Neuronal stem cell (in vitro differentiated cells): ENCODE results near the gene ARFIP2. TPM values are rescaled to one million over a fixed set of nuclear protein-coding genes. Genes with fewer than 3 reads are reported as not detected.

Source experiments
- DNase-seq: peaks from one replicate; pipeline ENCODE4 v3.0.0-alpha.2; 2013; ENCODE audit warnings: low spot score
- H2AFZ ChIP-seq: one replicate; pipeline ENCODE4 v1.6.1; 2013; ENCODE audit warnings: mild to moderate bottlenecking, low read length, inconsistent platforms
- H2AK5ac ChIP-seq: 2 replicates; pipeline ENCODE4 v1.6.1; 2013; ENCODE audit warnings: low read depth, mild to moderate bottlenecking, inconsistent platforms, low read length, moderate library complexity, mixed read lengths
- H2BK120ac ChIP-seq: 2 replicates; pipeline ENCODE4 v1.6.1; 2013; ENCODE audit warnings: low read depth, mild to moderate bottlenecking, inconsistent platforms, low read length, moderate library complexity, mixed read lengths
- H2BK12ac ChIP-seq: one replicate; pipeline ENCODE4 v1.6.1; 2013; ENCODE audit warnings: low read length, inconsistent platforms
- H2BK15ac ChIP-seq: 2 replicates; pipeline ENCODE4 v1.6.1; 2013; ENCODE audit warnings: mild to moderate bottlenecking, low read length, inconsistent platforms, mixed read lengths
- H2BK5ac ChIP-seq: one replicate; pipeline ENCODE4 v1.6.1; 2013; ENCODE audit warnings: inconsistent platforms, mild to moderate bottlenecking, low read length, moderate library complexity
- H3K14ac ChIP-seq: one replicate; pipeline ENCODE4 v1.6.1; 2013; ENCODE audit warnings: low read length, inconsistent platforms
- H3K18ac ChIP-seq: 2 replicates; pipeline ENCODE4 v1.6.1; 2013; ENCODE audit warnings: low read length, inconsistent platforms
- H3K23ac ChIP-seq: 2 replicates; pipeline ENCODE4 v1.6.1; 2013; ENCODE audit warnings: low read depth, mild to moderate bottlenecking, mixed read lengths, low read length, inconsistent platforms; ENCODE audit not compliant: poor library complexity
- H3K27ac ChIP-seq: replicated peaks from 3 replicates; pipeline ENCODE4 v1.5.1; 2013; ENCODE audit warnings: low read length, inconsistent platforms
- H3K27me3 ChIP-seq, 3 experiments: 2 replicates each; pipeline ENCODE4 v1.6.1; 2013; ENCODE audit warnings: low read length in 3 of 3, mild to moderate bottlenecking in 2 of 3, inconsistent platforms in 1 of 3, low read depth in 1 of 3, mixed read lengths in 1 of 3, moderate library complexity in 1 of 3; ENCODE audit not compliant: control insufficient read depth in 3 of 3, insufficient read depth in 3 of 3
- H3K36me3 ChIP-seq, 2 donors: replicated peaks in 1 of 2; 2 replicates each; pipeline ENCODE4 v1.6.1; 2013; ENCODE audit warnings: low read length in 2 of 2; ENCODE audit not compliant: control insufficient read depth in 2 of 2, insufficient read depth in 2 of 2
- H3K4ac ChIP-seq: 2 replicates; pipeline ENCODE4 v1.6.1; 2013; ENCODE audit warnings: inconsistent platforms, mild to moderate bottlenecking, low read length, moderate library complexity
- H3K4me1 ChIP-seq, 2 donors: 1 replicate in 1 of 2; 2 replicates in 1 of 2; pipeline ENCODE4 v1.6.1; 2013; ENCODE audit warnings: low read length in 2 of 2, low read depth in 1 of 2; ENCODE audit not compliant: control insufficient read depth in 2 of 2, insufficient read depth in 1 of 2
- H3K4me2 ChIP-seq: one replicate; pipeline ENCODE4 v1.6.1; 2013; ENCODE audit warnings: mild to moderate bottlenecking, low read length, inconsistent platforms; ENCODE audit not compliant: insufficient read depth, poor library complexity, severe bottlenecking
- H3K4me3 ChIP-seq, 2 donors: 2 replicates each; pipeline ENCODE4 v1.5.1; 2013; ENCODE audit warnings: low read length in 2 of 2, mild to moderate bottlenecking in 2 of 2, inconsistent platforms in 1 of 2, moderate library complexity in 1 of 2
- H3K79me1 ChIP-seq: one replicate; pipeline ENCODE4 v1.6.1; 2013; ENCODE audit warnings: low read depth, mild to moderate bottlenecking, inconsistent platforms, low read length, moderate library complexity
- H3K9ac ChIP-seq: one replicate; pipeline ENCODE4 v1.6.1; 2013; ENCODE audit warnings: mild to moderate bottlenecking, low read depth, low read length, inconsistent platforms; ENCODE audit not compliant: poor library complexity
- H3K9me3 ChIP-seq, 2 donors: replicated peaks in 1 of 2; 2 replicates each; pipeline versions ENCODE3 to v1.6.1; 2013; ENCODE audit warnings: low read length in 2 of 2, mild to moderate bottlenecking in 2 of 2, inconsistent platforms in 1 of 2, low read depth in 1 of 2, mixed read lengths in 1 of 2, moderate library complexity in 1 of 2; ENCODE audit not compliant: control insufficient read depth in 2 of 2, insufficient read depth in 1 of 2
- H4K8ac ChIP-seq: one replicate; pipeline ENCODE4 v1.6.1; 2013; ENCODE audit warnings: low read depth, mild to moderate bottlenecking, inconsistent platforms, low read length, moderate library complexity
- H4K91ac ChIP-seq: one replicate; pipeline ENCODE4 v1.6.1; 2013; ENCODE audit warnings: low read length, low read depth, mild to moderate bottlenecking, inconsistent platforms; ENCODE audit not compliant: poor library complexity
- WGBS, 2 donors: extraction: QIAGEN DNeasy Blood & Tissue Kit; methylation state at CpG; one replicate each; pipeline ENCODE4 v1.1.7; 2013; ENCODE audit warnings: missing lambda C conversion rate in 2 of 2, mixed read lengths in 1 of 2; ENCODE audit not compliant: insufficient read length in 2 of 2, insufficient replicate concordance in 1 of 2; ENCODE audit errors: extremely low coverage in 2 of 2; 5-methylcytosine and 5-hydroxymethylcytosine counted together
- polyA plus RNA-seq, 2 experiments: library from polyadenylated mRNA; stranded (reverse); fragments of 200-250 nt; gene quantifications; one replicate each; pipeline ENCODE4 v1.2.3, GENCODE V29; 2013

The ARFIP2 gene
- 29.5 TPM for polyA plus RNA-seq (2013, experiment 1 of 2)
- 27.5 TPM for polyA plus RNA-seq (2013, experiment 2 of 2)

- Histone ChIP-seq H3K23ac (peak within 1 kb of the TSS; percentile 86), H2BK12ac (peak within 1 kb of the TSS; percentile 33), H3K18ac (peak within 1 kb of the TSS; percentile 86), H3K4ac (no peak within 1 kb of the TSS), H3K9ac (peak within 1 kb of the TSS; percentile 96), H3K4me1 (peaks cover 5 to 9% of the 10 kb centered on the region in 2 donors), H3K27ac (peak within 1 kb of the TSS; percentile 57), H4K8ac (no peak within 1 kb of the TSS), H3K79me1 (peaks cover 14% of the 10 kb centered on the region), H3K14ac (no peak within 1 kb of the TSS), H3K27me3 (no peaks in the 10 kb centered on the region), H3K4me2 (peak within 1 kb of the TSS; percentile 96), H2AK5ac (peak within 1 kb of the TSS; percentile 36), H2AFZ (peak within 1 kb of the TSS; percentile 72), H3K36me3 (peaks cover 27 to 80% of the 10 kb centered on the region in 2 donors), H3K9me3 (no peaks in the 10 kb centered on the region), H2BK120ac (no peak within 1 kb of the TSS), H4K91ac (no peak within 1 kb of the TSS), H2BK15ac (peak within 1 kb of the TSS; percentile 5), H2BK5ac (peak within 1 kb of the TSS; percentile 82), H3K4me3 (peak within 1 kb of the TSS; percentile 84 to 88)
- no CpG with 5 or more reads among the region's 66 CpGs for WGBS, 2 donors
- peak; percentile 93 for DNase-seq
These were observed at the start of gene ARFIP2, which contains the start of gene TIMM10B for GRCh38 chr11:6481012-6481923. Gene ARFIP2 (minus strand): TSS chr11:6481331. CDS start chr11:6480421, 910 bp downstream. Gene TIMM10B (plus strand): TSS chr11:6481501. CDS start chr11:6481517, 16 bp downstream.

GRCh38 chr11:6530848-6531247 is 49.7 kb upstream of the ARFIP2 start:
- peaks cover 8 to 21% of the 10 kb centered on the region in 2 donors for H3K36me3 ChIP-seq
- H3K14ac ChIP-seq = no peak overlapping the region
- no CpG with 5 or more reads among the region's 2 CpGs for WGBS, 2 donors
- H3K4ac ChIP-seq = no peak overlapping the region
- no peak overlapping the region for H2AK5ac ChIP-seq
- no peak for DNase-seq
- no peaks in the 10 kb centered on the region for H3K9me3 ChIP-seq
- no peak overlapping the region for H3K4me3 ChIP-seq
- H2BK5ac ChIP-seq = no peak overlapping the region
- no peak overlapping the region for H2BK120ac ChIP-seq
- no peaks in the 10 kb centered on the region for H3K79me1 ChIP-seq
- H3K4me2 ChIP-seq = no peak overlapping the region
- H2BK12ac ChIP-seq = no peak overlapping the region
- no peak overlapping the region for H4K91ac ChIP-seq
- H3K27me3 ChIP-seq = no peaks in the 10 kb centered on the region
- no peaks in the 10 kb centered on the region for H3K4me1 ChIP-seq
- no peak overlapping the region for H2BK15ac ChIP-seq
- H3K23ac ChIP-seq = no peak overlapping the region
- H2AFZ ChIP-seq = no peak overlapping the region
- no peak overlapping the region for H3K9ac ChIP-seq
- no peak overlapping the region for H4K8ac ChIP-seq
- H3K27ac ChIP-seq = no peak overlapping the region
- H3K18ac ChIP-seq = no peak overlapping the region

- no peaks in the 10 kb centered on the region for H3K79me1 ChIP-seq
- H3K23ac ChIP-seq = no peak overlapping the region
- no peaks in the 10 kb centered on the region for H3K4me1 ChIP-seq
- no peak overlapping the region for H2AK5ac ChIP-seq
- no peak overlapping the region for H3K18ac ChIP-seq
- no peak overlapping the region for H2AFZ ChIP-seq
- no peak overlapping the region for H3K27ac ChIP-seq
- WGBS, 2 donors = no CpG with 5 or more reads among the region's 2 CpGs
- no peak overlapping the region for H2BK5ac ChIP-seq
- H3K9ac ChIP-seq = no peak overlapping the region
- H3K9me3 ChIP-seq = no peaks in the 10 kb centered on the region
- no peak for DNase-seq
- H3K4me3 ChIP-seq = no peak overlapping the region
- no peaks in the 10 kb centered on the region for H3K27me3 ChIP-seq
- H2BK120ac ChIP-seq = no peak overlapping the region
- H4K91ac ChIP-seq = no peak overlapping the region
- H4K8ac ChIP-seq = no peak overlapping the region
- no peak overlapping the region for H3K4me2 ChIP-seq
- no peak overlapping the region for H2BK15ac ChIP-seq
- H3K36me3 ChIP-seq = peaks cover 8 to 22% of the 10 kb centered on the region in 2 donors
- no peak overlapping the region for H3K4ac ChIP-seq
- H2BK12ac ChIP-seq = no peak overlapping the region
- no peak overlapping the region for H3K14ac ChIP-seq
These were observed 48.1 kb upstream of the ARFIP2 start for GRCh38 chr11:6529266-6529665.

GRCh38 chr11:6526411-6527135 is 45.4 kb upstream of the ARFIP2 start:
- no peak for DNase-seq
- no peak overlapping the region for H3K27ac ChIP-seq
- no peak overlapping the region for H2BK120ac ChIP-seq
- no peaks in the 10 kb centered on the region for H3K79me1 ChIP-seq
- H2AFZ ChIP-seq = no peak overlapping the region
- H3K4ac ChIP-seq = no peak overlapping the region
- H4K8ac ChIP-seq = no peak overlapping the region
- H3K27me3 ChIP-seq = no peaks in the 10 kb centered on the region
- no peak overlapping the region for H3K18ac ChIP-seq
- peaks cover 0 to 7% of the 10 kb centered on the region in 2 donors for H3K36me3 ChIP-seq
- H2BK5ac ChIP-seq = no peak overlapping the region
- no peaks in the 10 kb centered on the region for H3K4me1 ChIP-seq
- H4K91ac ChIP-seq = no peak overlapping the region
- no peak overlapping the region for H3K14ac ChIP-seq
- no peak overlapping the region for H2BK12ac ChIP-seq
- no peak overlapping the region for H3K23ac ChIP-seq
- H3K4me3 ChIP-seq = no peak overlapping the region
- no peaks in the 10 kb centered on the region for H3K9me3 ChIP-seq
- H3K9ac ChIP-seq = no peak overlapping the region
- no peak overlapping the region for H3K4me2 ChIP-seq
- H2AK5ac ChIP-seq = no peak overlapping the region
- WGBS, 2 donors = no CpG with 5 or more reads among the region's 3 CpGs
- no peak overlapping the region for H2BK15ac ChIP-seq
